HS-27A (cell line): ENCODE measurements around the gene DRC7.

Experiments used
- DNase-seq: peaks from one replicate; pipeline ENCODE4 v3.0.0-alpha.2; 2012; ENCODE audit warnings: low read depth, missing footprints

Gene DRC7

GRCh38 chr16:57675741-57676551, 18.7 kb upstream of the DRC7 start:
- no peak for DNase-seq

GRCh38 chr16:57676553-57677085, 18.0 kb upstream of the DRC7 start:
- no peak for DNase-seq

GRCh38 chr16:57677622-57678369, 16.8 kb upstream of the DRC7 start:
- DNase-seq, result no peak

DNA sequence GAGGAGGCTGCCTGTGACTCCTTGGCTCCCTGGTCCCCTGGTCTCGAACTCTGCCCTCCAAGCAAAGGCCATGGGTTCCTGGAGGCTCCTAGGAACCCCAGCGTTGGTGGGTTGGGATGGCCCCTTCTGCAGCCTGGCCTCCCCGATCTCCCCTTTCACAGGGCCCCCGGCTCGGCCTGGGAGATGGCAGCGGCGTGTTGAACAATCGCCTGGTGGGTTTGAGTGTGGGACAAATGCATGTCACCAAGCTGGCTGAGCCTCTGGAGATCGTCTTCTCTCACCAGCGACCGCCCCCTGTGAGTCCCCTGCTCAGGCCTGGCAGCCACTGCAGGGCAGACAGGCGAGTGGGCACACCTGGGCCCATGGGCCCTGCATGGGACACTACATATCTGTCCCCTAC, 15.6 kb upstream of the DRC7 start:
- DNase-seq, result no peak

GRCh38 chr16:57679767-57680482, 14.7 kb upstream of the DRC7 start:
- DNase-seq, result no peak

DNA sequence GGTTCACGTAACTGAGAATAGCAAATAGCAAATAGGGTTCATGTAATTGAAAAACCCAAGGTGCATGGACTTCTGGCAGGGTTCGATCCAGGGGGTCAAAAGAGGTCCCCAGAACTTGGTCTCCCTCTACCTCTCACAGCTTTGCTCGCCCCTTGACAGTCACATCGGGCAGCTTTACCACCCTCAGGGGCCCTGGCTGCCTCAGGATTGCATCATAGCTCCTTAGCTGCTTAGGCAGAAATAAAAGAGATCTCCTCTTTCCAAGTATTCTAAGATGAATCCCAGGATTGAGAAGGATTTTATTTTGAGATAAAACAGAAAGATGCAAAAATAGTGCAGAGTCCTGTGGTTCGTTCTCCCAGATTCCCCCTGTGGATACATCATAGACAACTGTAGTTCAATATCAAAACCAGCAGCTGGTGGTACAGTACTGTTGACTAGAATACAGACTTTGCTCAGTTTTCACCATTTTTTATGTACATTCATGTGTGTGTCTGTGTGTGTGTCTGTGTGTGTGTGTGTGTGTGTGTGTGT, 13.7 kb upstream of the DRC7 start:
- DNase-seq, result no peak

GRCh38 chr16:57681950-57682728, 12.5 kb upstream of the DRC7 start:
- DNase-seq, result no peak

GRCh38 chr16:57682809-57683635, 11.6 kb upstream of the DRC7 start:
- DNase-seq, result no peak

DNA sequence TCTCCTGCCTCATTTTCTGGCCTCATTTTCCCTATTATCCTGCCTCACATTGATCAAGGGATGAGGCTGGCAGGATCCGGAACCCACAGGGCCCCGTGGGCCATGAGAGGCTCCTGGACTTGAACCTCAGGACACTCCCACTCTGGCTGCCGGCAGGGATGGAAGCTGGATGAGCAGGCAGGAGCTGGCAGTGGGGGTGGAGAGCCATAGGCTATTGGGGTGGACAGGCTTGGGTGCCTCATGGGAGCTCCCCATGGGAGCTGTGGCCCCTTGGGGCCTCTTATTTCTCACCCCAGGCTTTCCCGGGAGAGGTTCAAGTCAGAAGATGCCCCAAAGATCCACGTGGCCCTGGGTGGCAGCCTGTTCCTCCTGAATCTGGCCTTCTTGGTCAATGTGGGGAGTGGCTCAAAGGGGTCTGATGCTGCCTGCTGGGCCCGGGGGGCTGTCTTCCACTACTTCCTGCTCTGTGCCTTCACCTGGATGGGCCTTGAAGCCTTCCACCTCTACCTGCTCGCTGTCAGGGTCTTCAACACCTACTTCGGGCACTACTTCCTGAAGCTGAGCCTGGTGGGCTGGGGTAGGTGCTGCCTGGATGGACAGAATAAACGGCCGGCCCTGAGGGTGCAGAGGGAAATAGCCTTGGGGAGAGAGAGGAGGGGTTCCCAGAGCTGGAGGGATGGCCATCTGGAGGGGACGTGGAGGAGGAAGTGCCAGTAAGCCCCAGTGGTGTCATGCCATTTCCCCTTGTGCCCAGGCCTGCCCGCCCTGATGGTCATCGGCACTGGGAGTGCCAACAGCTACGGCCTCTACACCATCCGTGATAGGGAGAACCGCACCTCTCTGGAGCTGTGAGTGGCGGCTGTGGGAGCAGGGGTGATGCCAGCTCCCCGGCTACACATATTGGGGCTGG, 10.7 kb upstream of the DRC7 start:
- DNase-seq, result no peak

DNA sequence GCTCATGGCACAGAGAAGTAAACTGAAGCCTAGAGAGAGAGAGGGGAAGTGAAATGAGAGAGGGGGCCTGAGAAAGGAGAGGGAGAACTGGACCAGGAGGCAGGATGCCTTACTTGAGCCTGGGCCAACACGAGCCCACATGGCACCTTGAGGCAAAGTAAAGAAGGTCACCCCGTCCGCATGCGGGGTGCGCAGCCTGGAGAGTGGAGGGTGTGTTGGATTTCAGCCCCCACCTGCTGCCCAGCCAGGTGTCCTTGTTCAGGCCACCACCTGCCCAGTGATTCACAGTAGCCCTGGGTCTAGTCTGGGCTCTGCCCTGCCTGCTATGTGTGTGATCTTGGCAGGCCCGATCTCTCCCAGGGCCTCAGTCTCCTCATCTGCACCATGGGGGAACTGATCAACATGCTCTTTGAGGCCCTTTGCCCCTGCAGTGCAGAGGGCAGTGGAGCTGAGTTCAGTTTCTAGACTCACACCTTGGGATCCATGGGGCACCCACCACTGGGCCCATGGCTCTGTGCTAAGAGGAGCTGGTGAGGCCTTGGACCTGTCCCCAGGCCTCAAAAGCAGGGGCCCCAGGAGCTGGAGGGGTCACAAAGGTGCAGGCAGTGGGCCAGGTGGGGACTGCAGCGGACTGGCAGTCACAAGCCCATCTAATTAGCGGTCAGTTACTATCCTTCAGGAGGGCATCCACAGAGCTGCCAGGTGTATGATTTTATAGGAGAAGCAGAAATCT, 9.8 kb upstream of the DRC7 start:
- DNase-seq, result no peak

GRCh38 chr16:57685633-57686032, 9.0 kb upstream of the DRC7 start:
- no peak for DNase-seq

- DNase-seq, result no peak
These were observed 8.0 kb upstream of the DRC7 start for GRCh38 chr16:57686577-57686976.

GRCh38 chr16:57687363-57687929, 7.2 kb upstream of the DRC7 start:
- no peak for DNase-seq

- DNase-seq, result no peak
These were observed 6.1 kb upstream of the DRC7 start for GRCh38 chr16:57688487-57688986.

GRCh38 chr16:57688987-57689761, 5.4 kb upstream of the DRC7 start:
- no peak for DNase-seq

DNA sequence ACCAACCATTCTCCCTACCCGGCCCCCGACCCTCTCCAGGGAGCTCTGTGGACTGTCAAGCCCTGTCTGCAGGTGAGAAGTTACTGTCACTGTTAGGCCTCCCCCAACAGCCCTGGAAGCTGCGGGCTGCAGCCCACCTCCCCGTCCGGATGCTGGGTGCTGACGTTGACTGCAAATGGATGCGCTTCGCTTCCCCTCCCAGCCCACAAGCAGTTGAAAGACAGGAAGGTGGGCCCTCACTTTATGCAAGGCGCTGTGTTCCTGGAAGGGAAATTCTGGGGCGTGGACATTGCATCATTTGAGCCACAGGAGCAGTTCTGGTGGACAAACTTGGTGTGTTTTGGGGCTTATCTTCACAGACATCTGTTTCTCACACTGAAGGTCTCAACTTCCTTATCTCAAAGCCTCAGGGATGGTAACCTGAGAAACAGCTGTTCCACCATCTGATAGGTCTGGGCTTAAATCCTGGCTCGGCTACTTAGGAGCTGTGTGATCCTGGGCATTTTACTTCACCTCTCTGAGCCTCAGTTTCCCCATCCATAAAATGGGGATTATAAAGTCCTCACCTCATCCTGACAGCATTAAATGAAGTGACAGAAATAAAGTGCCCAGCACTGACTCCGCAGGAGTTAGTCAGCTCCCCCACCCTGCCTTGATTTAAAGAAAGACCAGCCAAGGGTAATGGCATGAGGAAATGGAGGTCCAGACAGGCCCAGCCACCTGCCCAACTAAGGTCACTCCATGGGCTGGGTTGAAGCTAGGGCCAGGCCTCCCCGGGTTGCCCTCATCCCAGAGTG, 4.6 kb upstream of the DRC7 start:
- DNase-seq, result no peak
